Activated naive CD4-positive, alpha-beta T cell treated with anti-CD3 and anti-CD28 coated beads, Interleukin-2, amount 50 U/mL, for 24 hours (primary cell): ENCODE results near the gene UXT.

Source experiments
- H3K27ac Mint-ChIP-seq: one replicate; pipeline ENCODE4 v1.8.0; 2021; ENCODE audit warnings: mild to moderate bottlenecking, mixed read lengths
- H3K27me3 Mint-ChIP-seq: one replicate; pipeline ENCODE4 v1.8.0; 2021; ENCODE audit warnings: mixed read lengths
- H3K36me3 Mint-ChIP-seq: one replicate; pipeline ENCODE4 v1.8.0; 2021; ENCODE audit warnings: mixed read lengths
- H3K4me1 Mint-ChIP-seq: one replicate; pipeline ENCODE4 v1.8.0; 2021; ENCODE audit warnings: mixed read lengths
- H3K4me3 Mint-ChIP-seq: one replicate; pipeline ENCODE4 v1.8.0; 2021; ENCODE audit warnings: mild to moderate bottlenecking, mixed read lengths
- H3K9me3 Mint-ChIP-seq: one replicate; pipeline ENCODE4 v1.8.0; 2021; ENCODE audit warnings: mixed read lengths

UXT gene

GRCh38 chrX:47659421-47659726 is 394 bp upstream of the UXT start:
- no peaks in the 10 kb centered on the region for H3K9me3 Mint-ChIP-seq
- peaks cover 27% of the 10 kb centered on the region for H3K4me1 Mint-ChIP-seq
- H3K4me3 Mint-ChIP-seq = peak overlapping the region; percentile 79
- peaks cover 11% of the 10 kb centered on the region for H3K36me3 Mint-ChIP-seq
- peak overlapping the region; percentile 94 for H3K27ac Mint-ChIP-seq
- no peaks in the 10 kb centered on the region for H3K27me3 Mint-ChIP-seq

- peak overlapping the region; percentile 94 for H3K27ac Mint-ChIP-seq
- H3K4me3 Mint-ChIP-seq = peak overlapping the region; percentile 79
- H3K27me3 Mint-ChIP-seq = no peaks in the 10 kb centered on the region
- peaks cover 15% of the 10 kb centered on the region for H3K36me3 Mint-ChIP-seq
- H3K4me1 Mint-ChIP-seq = peaks cover 26% of the 10 kb centered on the region
- H3K9me3 Mint-ChIP-seq = no peaks in the 10 kb centered on the region
Measured at GRCh38 chrX:47658301-47658683, 688 bp downstream of the UXT start.

GRCh38 chrX:47651043-47651905 is 7.7 kb downstream of the UXT start:
- no peaks in the 10 kb centered on the region for H3K27me3 Mint-ChIP-seq
- H3K27ac Mint-ChIP-seq = peak overlapping the region; percentile 98
- no peaks in the 10 kb centered on the region for H3K9me3 Mint-ChIP-seq
- peaks cover 28% of the 10 kb centered on the region for H3K36me3 Mint-ChIP-seq
- H3K4me1 Mint-ChIP-seq = peaks cover 45% of the 10 kb centered on the region
- peak overlapping the region; percentile 95 for H3K4me3 Mint-ChIP-seq

- peaks cover 22% of the 10 kb centered on the region for H3K36me3 Mint-ChIP-seq
Measured at GRCh38 chrX:47650164-47651042, 8.6 kb downstream of the UXT start, which contains the start of gene ELK1. ELK1 (minus strand) TSS chrX:47650563; CDS start chrX:47641441, 9,122 bp downstream.

GRCh38 chrX:47649781-47650163 is 9.2 kb downstream of the UXT start:
- no peaks in the 10 kb centered on the region for H3K9me3 Mint-ChIP-seq
- peaks cover 22% of the 10 kb centered on the region for H3K36me3 Mint-ChIP-seq
- peak overlapping the region; percentile 95 for H3K4me3 Mint-ChIP-seq
- H3K27me3 Mint-ChIP-seq = no peaks in the 10 kb centered on the region
- H3K27ac Mint-ChIP-seq = peak overlapping the region; percentile 77
- peaks cover 51% of the 10 kb centered on the region for H3K4me1 Mint-ChIP-seq

More at GRCh38 chrX:47650164-47651042, 8.6 kb downstream of the UXT start, which contains the start of gene ELK1:
- H3K4me3 Mint-ChIP-seq = peak within 1 kb of the TSS; percentile 95
- H3K9me3 Mint-ChIP-seq = no peaks in the 10 kb centered on the region
- H3K27ac Mint-ChIP-seq = peak within 1 kb of the TSS; percentile 98
- no peaks in the 10 kb centered on the region for H3K27me3 Mint-ChIP-seq
- peaks cover 45% of the 10 kb centered on the region for H3K4me1 Mint-ChIP-seq

- Mint-ChIP-seq H3K36me3 (peaks cover 20% of the 10 kb centered on the region), H3K4me3 (peak overlapping the region; percentile 95), H3K4me1 (peaks cover 56% of the 10 kb centered on the region), H3K9me3 (no peaks in the 10 kb centered on the region), H3K27me3 (no peaks in the 10 kb centered on the region), H3K27ac (peak overlapping the region; percentile 84)
Measured at GRCh38 chrX:47649271-47649670, 9.7 kb downstream of the UXT start.

GRCh38 chrX:47648376-47648775 is 10.6 kb downstream of the UXT start:
- H3K36me3 Mint-ChIP-seq = peaks cover 16% of the 10 kb centered on the region
- H3K9me3 Mint-ChIP-seq = no peaks in the 10 kb centered on the region
- peak overlapping the region; percentile 85 for H3K27ac Mint-ChIP-seq
- peak overlapping the region; percentile 95 for H3K4me3 Mint-ChIP-seq
- H3K4me1 Mint-ChIP-seq = peaks cover 58% of the 10 kb centered on the region
- no peaks in the 10 kb centered on the region for H3K27me3 Mint-ChIP-seq

GRCh38 chrX:47646636-47647035 is 12.3 kb downstream of the UXT start:
- Mint-ChIP-seq H3K4me3 (peak overlapping the region; percentile 42), H3K9me3 (no peaks in the 10 kb centered on the region)

GRCh38 chrX:47645530-47645929 is 13.4 kb downstream of the UXT start:
- H3K27me3 Mint-ChIP-seq = no peaks in the 10 kb centered on the region
- H3K36me3 Mint-ChIP-seq = peaks cover 10% of the 10 kb centered on the region
- no peak overlapping the region for H3K27ac Mint-ChIP-seq
- peaks cover 50% of the 10 kb centered on the region for H3K4me1 Mint-ChIP-seq
- H3K4me3 Mint-ChIP-seq = no peak overlapping the region
- H3K9me3 Mint-ChIP-seq = no peaks in the 10 kb centered on the region

More at GRCh38 chrX:47646636-47647035, 12.3 kb downstream of the UXT start:
- Mint-ChIP-seq H3K36me3 (peaks cover 14% of the 10 kb centered on the region), H3K4me1 (peaks cover 58% of the 10 kb centered on the region), H3K27me3 (no peaks in the 10 kb centered on the region), H3K27ac (peak overlapping the region; percentile 87)

GRCh38 chrX:47644557-47645091 is 14.4 kb downstream of the UXT start:
- H3K27ac Mint-ChIP-seq = peak overlapping the region; percentile 80
- peaks cover 19% of the 10 kb centered on the region for H3K36me3 Mint-ChIP-seq
- no peaks in the 10 kb centered on the region for H3K9me3 Mint-ChIP-seq
- H3K27me3 Mint-ChIP-seq = no peaks in the 10 kb centered on the region
- no peak overlapping the region for H3K4me3 Mint-ChIP-seq
- peaks cover 57% of the 10 kb centered on the region for H3K4me1 Mint-ChIP-seq

- Mint-ChIP-seq H3K9me3 (no peaks in the 10 kb centered on the region), H3K36me3 (peaks cover 21% of the 10 kb centered on the region), H3K4me3 (no peak overlapping the region), H3K27ac (peak overlapping the region; percentile 80), H3K4me1 (peaks cover 50% of the 10 kb centered on the region), H3K27me3 (no peaks in the 10 kb centered on the region)
Measured at GRCh38 chrX:47643926-47644325, 15.1 kb downstream of the UXT start.

- Mint-ChIP-seq H3K9me3 (no peaks in the 10 kb centered on the region), H3K4me3 (peak overlapping the region; percentile 37), H3K27me3 (no peaks in the 10 kb centered on the region), H3K36me3 (peaks cover 20% of the 10 kb centered on the region), H3K27ac (peak overlapping the region; percentile 41), H3K4me1 (peaks cover 25% of the 10 kb centered on the region)
Measured at GRCh38 chrX:47638816-47639215, 20.2 kb downstream of the UXT start.

GRCh38 chrX:47637546-47638195 is 21.3 kb downstream of the UXT start:
- Mint-ChIP-seq H3K27me3 (no peaks in the 10 kb centered on the region), H3K36me3 (peaks cover 20% of the 10 kb centered on the region), H3K4me3 (peak overlapping the region; percentile 68), H3K27ac (peak overlapping the region; percentile 84), H3K9me3 (no peaks in the 10 kb centered on the region), H3K4me1 (peaks cover 27% of the 10 kb centered on the region)

GRCh38 chrX:47634871-47635575 is 24.0 kb downstream of the UXT start:
- Mint-ChIP-seq H3K27me3 (no peaks in the 10 kb centered on the region), H3K36me3 (peaks cover 12% of the 10 kb centered on the region), H3K4me1 (peaks cover 28% of the 10 kb centered on the region), H3K9me3 (no peaks in the 10 kb centered on the region), H3K27ac (no peak overlapping the region), H3K4me3 (no peak overlapping the region)
